Lung (tissue), 12 donors: ENCODE data around the gene PPP4R1. TPM values are rescaled to one million over a fixed set of nuclear protein-coding genes. Genes with fewer than 3 reads are reported as not detected.

ENCODE experiments used
- ATAC-seq: fragments of 200-7000 bp; cut with Tn5 transposase; one replicate; pipeline ENCODE4 v1.9.1; 2020; ENCODE audit warnings: moderate number of reproducible peaks; ENCODE audit not compliant: insufficient read depth, low FRiP score
- DNase-seq, 3 donors: peaks; one replicate each; pipeline ENCODE4 v3.0.0-alpha.2; 2013 to 2017
- H3K27ac ChIP-seq, 2 donors: one replicate each; pipeline ENCODE4 v1.5.1; 2013; ENCODE audit warnings: mild to moderate bottlenecking in 2 of 2, moderate library complexity in 2 of 2, control low read depth in 1 of 2, inconsistent platforms in 1 of 2, low read depth in 1 of 2, low read length in 1 of 2
- H3K27me3 ChIP-seq, 3 donors: one replicate each; pipeline ENCODE4 v1.5.1; 2013; ENCODE audit warnings: low read length in 2 of 3; ENCODE audit not compliant: control insufficient read depth in 3 of 3, insufficient read depth in 3 of 3
- H3K36me3 ChIP-seq, 4 donors: one replicate each; pipeline ENCODE4 v1.5.1; 2013; ENCODE audit warnings: low read length in 4 of 4, mild to moderate bottlenecking in 1 of 4, moderate library complexity in 1 of 4; ENCODE audit not compliant: control insufficient read depth in 4 of 4, insufficient read depth in 4 of 4
- H3K4me1 ChIP-seq, 5 donors: one replicate each; pipeline ENCODE4 v1.5.1; 2013; ENCODE audit warnings: low read length in 5 of 5, mild to moderate bottlenecking in 2 of 5, moderate library complexity in 1 of 5; ENCODE audit not compliant: control insufficient read depth in 5 of 5, insufficient read depth in 5 of 5
- H3K4me3 ChIP-seq: one replicate; pipeline ENCODE4 v1.5.1; 2013; ENCODE audit warnings: mild to moderate bottlenecking, control low read depth, moderate library complexity
- H3K9ac ChIP-seq, 2 donors: one replicate each; pipeline ENCODE4 v1.5.1; 2013; ENCODE audit warnings: low read length in 2 of 2, control low read depth in 1 of 2; ENCODE audit not compliant: insufficient read depth in 1 of 2
- H3K9me3 ChIP-seq, 4 donors: one replicate each; pipeline ENCODE4 v1.5.1; 2013; ENCODE audit warnings: low read length in 3 of 4, mild to moderate bottlenecking in 1 of 4, moderate library complexity in 1 of 4; ENCODE audit not compliant: control insufficient read depth in 4 of 4, insufficient read depth in 3 of 4
- WGBS, 2 donors: extraction: QIAGEN DNeasy Blood & Tissue Kit; methylation state at CpG; one replicate each; pipeline ENCODE4 v1.1.7; 2013; 5-methylcytosine and 5-hydroxymethylcytosine counted together
- polyA plus RNA-seq, 2 donors: library from polyadenylated mRNA; stranded (reverse); fragments of 200-250 nt; gene quantifications; one replicate each; pipeline ENCODE4 v1.2.1, GENCODE V29; 2013
- total RNA-seq, 2 donors: library from RNA; depleted of rRNA in 1 of 2; stranded (reverse); fragments of >200 nt in 1 of 2; gene quantifications; one replicate each; pipeline ENCODE4 v1.2.1, GENCODE V29; 2014 to 2021
- TF ChIP-seq, protein P1 (sequence below): IDR thresholded peaks from 2 replicates; pipeline ENCODE4 v1.5.1; 2012; ENCODE audit warnings: mild to moderate bottlenecking; ENCODE audit errors: control extremely low read depth, extremely low read depth
- donor health status: control.
- donor health status: control.
- donor health status: Bipolar disorder and iron deficiency.
- donor health status: healthy.
- donor health status: DM: yes; HTN: yes; CAD: no.

Gene PPP4R1
- total and polyA plus RNA-seq, 4 donors = 34.4 to 190 (median 99.0) TPM

DNA sequence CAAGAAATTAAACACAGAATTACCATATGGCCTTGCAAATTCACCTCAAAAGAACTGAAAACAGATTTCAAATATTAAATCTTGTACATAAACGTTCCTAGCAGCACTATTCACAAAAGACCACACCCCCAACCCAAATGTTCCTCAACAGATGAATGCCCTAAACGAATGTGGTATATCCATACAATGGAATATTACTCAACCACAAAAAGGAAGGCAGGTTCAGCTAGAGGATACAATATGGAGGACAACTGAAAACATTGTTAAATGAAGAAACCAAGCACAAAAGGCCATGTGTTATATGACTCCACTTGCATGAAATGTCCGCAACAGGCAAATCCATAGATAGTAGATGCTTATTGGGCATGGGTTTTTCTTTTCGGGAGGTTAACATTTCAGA is 61.7 kb downstream of the PPP4R1 start:
- no peak for DNase-seq
- H3K9me3 ChIP-seq = peaks cover 0 to 6% (median 0%) of the 10 kb centered on the region in 4 donors

DNA sequence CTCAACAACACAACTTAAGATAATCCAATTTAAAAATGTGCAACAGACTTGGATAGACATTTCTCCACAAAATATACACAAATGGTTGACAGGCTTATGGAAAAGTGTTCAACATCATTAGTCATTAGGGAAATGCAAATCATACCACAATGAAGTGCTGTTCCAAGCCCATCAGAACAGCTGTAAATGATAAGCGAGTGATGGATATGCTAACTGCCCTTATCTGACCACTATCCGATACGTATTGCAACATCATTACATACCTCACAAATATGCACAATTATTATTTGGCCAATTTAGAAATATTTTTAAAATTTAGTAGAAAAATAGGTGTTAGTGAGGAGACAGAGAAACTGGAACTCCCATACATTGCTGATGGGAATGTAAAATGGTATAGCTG is 62.2 kb downstream of the PPP4R1 start:
- ATAC-seq = no peak
- DNase-seq = no peak
- TF ChIP-seq, protein P1, sequence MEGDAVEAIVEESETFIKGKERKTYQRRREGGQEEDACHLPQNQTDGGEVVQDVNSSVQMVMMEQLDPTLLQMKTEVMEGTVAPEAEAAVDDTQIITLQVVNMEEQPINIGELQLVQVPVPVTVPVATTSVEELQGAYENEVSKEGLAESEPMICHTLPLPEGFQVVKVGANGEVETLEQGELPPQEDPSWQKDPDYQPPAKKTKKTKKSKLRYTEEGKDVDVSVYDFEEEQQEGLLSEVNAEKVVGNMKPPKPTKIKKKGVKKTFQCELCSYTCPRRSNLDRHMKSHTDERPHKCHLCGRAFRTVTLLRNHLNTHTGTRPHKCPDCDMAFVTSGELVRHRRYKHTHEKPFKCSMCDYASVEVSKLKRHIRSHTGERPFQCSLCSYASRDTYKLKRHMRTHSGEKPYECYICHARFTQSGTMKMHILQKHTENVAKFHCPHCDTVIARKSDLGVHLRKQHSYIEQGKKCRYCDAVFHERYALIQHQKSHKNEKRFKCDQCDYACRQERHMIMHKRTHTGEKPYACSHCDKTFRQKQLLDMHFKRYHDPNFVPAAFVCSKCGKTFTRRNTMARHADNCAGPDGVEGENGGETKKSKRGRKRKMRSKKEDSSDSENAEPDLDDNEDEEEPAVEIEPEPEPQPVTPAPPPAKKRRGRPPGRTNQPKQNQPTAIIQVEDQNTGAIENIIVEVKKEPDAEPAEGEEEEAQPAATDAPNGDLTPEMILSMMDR = no peak
- 94 to 96% methylated on average over 3 of the region's 3 CpGs for WGBS, 2 donors
- Histone ChIP-seq H3K27me3 (no peaks in the 10 kb centered on the region), H3K9me3 (peaks cover 0 to 6% (median 0%) of the 10 kb centered on the region in 4 donors), H3K9ac (no peak overlapping the region), H3K36me3 (peaks cover 35 to 54% (median 48%) of the 10 kb centered on the region in 4 donors), H3K4me3 (no peak overlapping the region), H3K4me1 (peaks cover 0 to 3% (median 0%) of the 10 kb centered on the region in 5 donors), H3K27ac (no peak overlapping the region)

More for the DNA sequence above, 61.7 kb downstream of the PPP4R1 start:
- WGBS, 2 donors = 93 to 94% methylated on average over 4 of the region's 4 CpGs
- Histone ChIP-seq H3K27me3 (no peaks in the 10 kb centered on the region), H3K9ac (no peak overlapping the region), H3K4me3 (no peak overlapping the region), H3K27ac (no peak overlapping the region), H3K36me3 (peaks cover 32 to 54% (median 46%) of the 10 kb centered on the region in 4 donors), H3K4me1 (peaks cover 0 to 1% (median 0%) of the 10 kb centered on the region in 5 donors)
- no peak for ATAC-seq
- TF ChIP-seq, protein P1 = no peak

DNA sequence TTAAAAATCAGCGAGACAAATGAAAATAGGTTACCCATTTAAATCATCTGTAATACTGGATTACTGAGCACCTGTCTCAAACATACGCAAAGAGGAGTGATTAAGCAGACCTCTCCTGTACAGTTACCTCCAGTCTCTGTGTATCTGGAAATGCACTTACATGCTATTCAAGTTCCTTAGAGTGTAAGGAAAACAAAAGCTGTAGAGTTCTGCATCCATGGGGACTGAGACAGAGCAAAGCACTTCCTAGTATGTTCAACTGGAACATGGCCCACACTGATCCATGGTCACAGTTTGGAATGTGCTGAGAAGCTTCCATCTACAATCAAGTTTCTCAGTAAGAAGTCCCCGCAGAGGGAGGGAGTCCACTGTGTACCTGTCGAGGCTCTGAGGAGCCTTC is 63.9 kb downstream of the PPP4R1 start:
- Histone ChIP-seq H3K36me3 (peaks cover 41 to 51% (median 47%) of the 10 kb centered on the region in 4 donors), H3K9ac (no peak overlapping the region), H3K4me1 (peaks cover 0 to 3% (median 0%) of the 10 kb centered on the region in 5 donors), H3K27me3 (no peaks in the 10 kb centered on the region), H3K4me3 (no peak overlapping the region), H3K27ac (no peak overlapping the region), H3K9me3 (peaks cover 0 to 6% (median 0%) of the 10 kb centered on the region in 4 donors)
- TF ChIP-seq, protein P1 = no peak
- no peak for DNase-seq
- WGBS, 2 donors = 76 to 92% methylated on average over 4 of the region's 4 CpGs
- ATAC-seq = peak; percentile 35

DNA sequence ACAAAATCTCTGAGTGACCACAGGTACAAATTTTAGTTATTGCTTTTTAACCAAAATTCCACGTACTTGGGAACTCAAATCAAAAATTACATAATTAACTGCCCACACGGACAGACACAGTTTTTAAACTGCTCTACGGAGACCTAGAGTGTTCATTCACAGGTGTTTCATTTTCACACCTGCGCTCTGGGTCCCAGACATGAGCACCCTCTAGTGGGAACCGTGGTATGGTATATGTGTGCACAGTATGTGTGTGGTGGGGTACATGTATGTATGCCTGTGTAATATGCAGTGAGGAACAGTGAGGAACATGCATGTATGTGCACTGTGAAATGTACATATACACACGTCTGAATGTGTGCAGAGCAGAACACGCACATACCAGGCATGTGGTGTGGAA is 65.0 kb downstream of the PPP4R1 start:
- ATAC-seq (no peak), DNase-seq (no peak)
- peaks cover 0 to 3% (median 0%) of the 10 kb centered on the region in 5 donors for H3K4me1 ChIP-seq
- H3K27ac ChIP-seq = no peak overlapping the region
- H3K36me3 ChIP-seq = peaks cover 42 to 45% (median 43%) of the 10 kb centered on the region in 4 donors
- 89 to 92% methylated on average over 7 of the region's 7 CpGs for WGBS, 2 donors
- TF ChIP-seq, protein P1 = no peak
- no peak overlapping the region for H3K4me3 ChIP-seq
- H3K9me3 ChIP-seq = peaks cover 0 to 6% (median 0%) of the 10 kb centered on the region in 4 donors
- no peak overlapping the region for H3K9ac ChIP-seq
- no peaks in the 10 kb centered on the region for H3K27me3 ChIP-seq
